Activated CD4-positive, CD25-positive, alpha-beta regulatory T cell (primary cell): ENCODE measurements around the gene SLC25A6.
"Not testable (repeated sequence)": the region's sequence is repeated elsewhere in the genome, so short reads cannot be mapped to it uniquely, and the experiment has no call there.

Source experiments
- DNase-seq, 4 experiments: peaks; one replicate each; lab custom pipeline; 2025; lab: John Stamatoyannopoulos, UW

SLC25A6 gene

GRCh38 chrX:1354036-1355019 lies 37.6 kb downstream of the SLC25A6 start:
- no peak for DNase-seq

DNA sequence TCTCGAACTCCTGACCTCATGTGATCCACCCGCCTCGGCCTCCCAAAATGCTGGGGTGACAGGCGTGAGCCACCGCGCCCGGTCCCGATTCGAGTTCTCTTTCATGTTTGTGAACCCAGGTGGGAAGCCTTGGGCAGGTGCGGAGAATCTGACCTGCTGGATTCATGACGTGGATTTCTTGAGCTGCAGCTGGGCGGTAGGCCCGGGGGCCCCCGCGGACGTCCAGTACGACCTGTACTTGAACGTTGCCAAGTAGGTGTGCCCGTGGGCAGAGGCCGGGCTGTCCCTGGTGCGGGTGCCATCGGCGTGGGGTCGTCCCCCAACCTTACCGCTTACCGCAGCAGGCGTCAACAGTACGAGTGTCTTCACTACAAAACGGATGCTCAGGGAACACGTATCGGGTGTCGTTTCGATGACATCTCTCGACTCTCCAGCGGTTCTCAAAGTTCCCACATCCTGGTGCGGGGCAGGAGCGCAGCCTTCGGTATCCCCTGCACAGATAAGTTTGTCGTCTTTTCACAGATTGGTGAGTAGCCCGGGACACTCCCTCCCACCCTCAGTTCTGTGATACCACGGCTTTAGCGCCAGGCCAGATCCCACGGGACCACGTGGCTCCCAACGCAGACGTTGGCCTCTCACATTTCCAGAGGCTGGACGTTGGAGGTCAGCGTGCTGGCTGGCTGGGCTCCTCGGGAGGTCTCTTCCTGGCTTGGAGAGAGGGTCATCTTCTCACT lies 39.8 kb downstream of the SLC25A6 start:
- no peak for DNase-seq

DNA sequence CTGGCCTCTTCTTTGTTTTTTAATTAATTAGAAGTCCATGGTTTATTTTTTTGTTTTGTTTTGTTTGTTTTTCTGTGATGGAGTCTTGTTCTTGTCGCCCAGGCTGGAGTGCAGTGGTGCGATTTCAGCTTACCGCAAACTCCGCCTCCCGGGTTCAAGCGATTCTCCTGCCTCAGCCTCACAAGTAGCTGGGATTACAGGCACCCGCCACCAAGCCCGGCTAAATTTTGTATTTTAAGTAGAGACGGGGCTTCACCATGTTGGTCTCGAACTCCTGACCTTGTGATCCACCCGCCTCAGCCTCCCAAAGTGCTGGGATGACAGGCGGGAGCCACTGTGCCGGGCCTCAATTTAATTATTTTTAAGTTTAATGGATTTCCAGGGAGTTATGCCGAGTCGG lies 42.3 kb downstream of the SLC25A6 start:
- not testable (repeated sequence) for DNase-seq

DNA sequence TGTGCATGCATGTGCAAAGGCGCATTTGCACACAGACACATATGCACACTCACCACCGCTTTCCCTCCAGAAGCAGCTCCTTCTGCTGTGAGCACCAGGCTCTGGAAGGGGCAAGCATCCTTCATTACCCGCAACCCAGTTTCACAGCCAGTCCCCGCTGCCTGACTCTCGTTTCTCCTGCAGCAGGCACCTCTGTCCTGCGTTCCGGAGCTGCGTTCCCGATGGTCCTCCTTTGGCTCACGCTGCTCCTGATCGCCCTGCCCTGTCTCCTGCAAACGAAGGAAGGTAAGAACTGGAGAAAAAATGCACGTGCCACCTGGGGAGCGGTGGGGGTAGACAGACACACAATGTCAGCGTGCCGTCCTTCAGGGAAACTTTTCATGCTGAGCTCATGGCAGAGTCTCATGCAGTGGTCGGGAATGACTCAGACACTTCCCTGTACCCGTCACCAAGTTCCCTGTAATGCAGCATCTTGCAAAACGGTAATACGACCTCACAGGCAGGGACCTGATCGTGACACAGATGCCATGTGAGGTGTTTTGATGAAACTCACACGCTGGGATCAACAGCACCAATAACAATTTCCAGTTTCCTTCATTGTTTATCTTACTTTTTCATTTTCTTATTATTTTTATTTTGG lies 50.2 kb downstream of the SLC25A6 start:
- no peak for DNase-seq

DNA sequence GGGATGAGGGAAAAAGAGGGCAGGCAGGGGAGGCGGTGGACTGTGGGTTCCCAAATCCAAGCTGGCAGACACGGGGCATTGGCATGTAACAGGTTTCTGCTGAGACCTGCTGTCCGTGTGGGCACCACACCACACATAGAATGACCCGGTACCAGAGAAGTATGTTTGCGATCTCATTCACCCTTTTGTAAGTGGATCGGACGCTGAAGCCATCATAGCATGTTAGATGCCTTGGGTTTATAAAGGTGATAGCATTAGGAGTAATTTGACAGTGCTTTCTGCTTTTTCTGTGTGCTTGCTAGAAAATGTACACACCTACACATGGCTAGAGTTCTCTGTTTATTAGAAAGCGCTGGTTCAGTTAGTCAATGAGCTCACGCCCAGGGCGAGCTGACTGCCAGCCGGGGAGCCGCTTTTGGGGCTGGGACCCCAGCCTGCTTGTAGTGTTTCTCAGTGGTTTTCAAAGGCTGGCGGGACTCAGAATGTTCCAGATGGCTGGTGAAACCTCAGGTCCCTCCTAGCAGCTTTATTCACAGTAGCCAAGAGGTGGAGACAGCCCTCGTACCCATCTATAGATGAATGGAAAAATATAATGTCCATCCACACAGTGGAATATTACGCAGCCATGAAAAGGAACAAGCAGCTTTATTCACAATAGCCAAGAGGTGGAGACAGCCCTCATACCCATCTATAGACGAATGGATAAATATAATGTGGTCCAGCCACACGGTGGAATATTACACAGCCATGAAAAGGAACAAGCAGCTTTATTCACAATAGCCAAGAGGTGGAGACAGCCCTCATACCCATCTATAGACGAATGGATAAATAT lies 54.7 kb downstream of the SLC25A6 start:
- DNase-seq: no peak

DNA sequence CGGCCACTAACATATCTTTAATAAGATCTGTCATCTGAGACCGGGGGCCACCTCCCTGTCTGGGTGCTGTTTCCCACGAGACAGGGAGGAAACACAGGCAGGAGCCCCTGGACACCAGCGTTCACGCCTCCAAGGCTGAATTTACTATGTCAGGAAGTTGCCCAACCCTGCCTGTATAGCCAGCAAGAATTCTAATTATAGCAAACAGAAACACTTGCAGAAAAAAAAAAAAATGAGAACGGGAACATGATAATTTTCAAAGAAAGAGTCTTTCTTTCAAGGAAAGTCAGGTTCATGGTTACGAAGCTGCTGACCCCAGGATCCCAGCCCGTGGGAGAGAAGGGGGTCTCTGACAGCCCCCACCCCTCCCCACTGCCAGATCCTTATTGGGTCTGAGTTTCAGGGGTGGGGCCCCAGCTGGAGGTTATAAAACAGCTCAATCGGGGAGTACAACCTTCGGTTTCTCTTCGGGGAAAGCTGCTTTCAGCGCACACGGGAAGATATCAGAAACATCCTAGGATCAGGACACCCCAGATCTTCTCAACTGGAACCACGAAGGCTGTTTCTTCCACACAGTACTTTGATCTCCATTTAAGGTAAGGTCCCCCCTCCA lies 55.5 kb downstream of the SLC25A6 start, which contains the start of gene IL3RA:
Gene IL3RA, plus strand, starts transcription at position 455 of the 613 bp plus-strand sequence. CDS start 4,981 bp downstream, outside the sequence.
- no peak for DNase-seq
